ENCODE results near the gene MROH7.

DNA sequence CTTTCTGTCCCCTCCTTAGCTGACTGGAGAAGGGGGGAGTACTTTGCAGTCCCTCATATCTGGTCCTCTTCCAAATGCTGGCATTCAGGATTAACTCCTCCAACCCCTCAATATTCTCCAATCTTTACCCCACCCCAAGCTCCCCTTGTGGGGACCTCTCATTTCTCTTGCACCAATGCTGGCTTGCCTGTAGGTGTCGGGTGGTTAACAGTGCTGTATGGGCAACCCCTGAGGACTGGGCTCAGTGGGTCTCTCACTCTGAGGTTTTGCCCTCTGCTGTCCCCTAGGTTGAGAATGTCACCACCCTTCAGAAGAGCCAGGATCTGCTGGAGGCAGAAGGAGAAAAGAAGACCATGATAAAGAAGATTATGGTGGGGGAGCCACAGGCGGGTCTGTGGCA lies 27.0 kb downstream of the MROH7 start:
- TF ChIP-seq POLR2A (IDR thresholded peaks at IDR 0.05): no peak
- TF ChIP-seq, protein P1, sequence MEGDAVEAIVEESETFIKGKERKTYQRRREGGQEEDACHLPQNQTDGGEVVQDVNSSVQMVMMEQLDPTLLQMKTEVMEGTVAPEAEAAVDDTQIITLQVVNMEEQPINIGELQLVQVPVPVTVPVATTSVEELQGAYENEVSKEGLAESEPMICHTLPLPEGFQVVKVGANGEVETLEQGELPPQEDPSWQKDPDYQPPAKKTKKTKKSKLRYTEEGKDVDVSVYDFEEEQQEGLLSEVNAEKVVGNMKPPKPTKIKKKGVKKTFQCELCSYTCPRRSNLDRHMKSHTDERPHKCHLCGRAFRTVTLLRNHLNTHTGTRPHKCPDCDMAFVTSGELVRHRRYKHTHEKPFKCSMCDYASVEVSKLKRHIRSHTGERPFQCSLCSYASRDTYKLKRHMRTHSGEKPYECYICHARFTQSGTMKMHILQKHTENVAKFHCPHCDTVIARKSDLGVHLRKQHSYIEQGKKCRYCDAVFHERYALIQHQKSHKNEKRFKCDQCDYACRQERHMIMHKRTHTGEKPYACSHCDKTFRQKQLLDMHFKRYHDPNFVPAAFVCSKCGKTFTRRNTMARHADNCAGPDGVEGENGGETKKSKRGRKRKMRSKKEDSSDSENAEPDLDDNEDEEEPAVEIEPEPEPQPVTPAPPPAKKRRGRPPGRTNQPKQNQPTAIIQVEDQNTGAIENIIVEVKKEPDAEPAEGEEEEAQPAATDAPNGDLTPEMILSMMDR (IDR thresholded peaks at IDR 0.05): no peak
